ENCODE data around the gene POU2AF3. TPM values are rescaled to one million over a fixed set of nuclear protein-coding genes. Genes with fewer than 3 reads are reported as not detected.
"Not testable (repeated sequence)": the region's sequence is repeated elsewhere in the genome, so short reads cannot be mapped to it uniquely, and the experiment has no call there.

POU2AF3 gene
- total and polyA plus RNA-seq, 12 donors, result 0.18 to 2.0 (median 0.35) TPM; not detected in 4

DNA sequence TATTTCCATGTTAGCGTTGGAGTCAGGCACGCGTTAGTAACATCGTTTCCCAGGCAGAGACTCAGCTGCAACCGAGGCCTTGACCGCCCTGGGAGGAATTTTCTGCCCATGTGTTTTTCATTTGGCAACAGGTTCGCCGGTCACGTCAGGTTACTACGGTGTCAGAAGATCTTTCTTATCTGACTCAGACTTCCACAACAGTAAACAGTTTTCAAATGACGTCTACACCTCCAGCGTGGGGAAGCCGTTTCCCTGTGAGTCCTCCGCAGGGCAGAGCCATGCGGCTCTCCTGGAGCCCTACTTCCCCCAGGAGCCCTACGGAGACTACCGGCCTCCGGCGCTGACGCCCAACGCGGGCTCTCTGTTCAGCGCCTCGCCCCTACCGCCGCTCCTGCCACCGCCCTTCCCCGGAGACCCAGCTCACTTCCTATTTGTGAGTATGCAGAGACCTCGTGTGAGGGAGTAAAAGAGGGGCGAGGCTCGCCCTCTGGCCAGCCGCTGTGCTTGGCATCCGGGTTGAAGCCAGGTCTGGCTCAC, 14.3 kb upstream of the POU2AF3 start:
- DNase-seq, result peak in 1 of 2 donors; percentile 33
- TF ChIP-seq, protein P1, sequence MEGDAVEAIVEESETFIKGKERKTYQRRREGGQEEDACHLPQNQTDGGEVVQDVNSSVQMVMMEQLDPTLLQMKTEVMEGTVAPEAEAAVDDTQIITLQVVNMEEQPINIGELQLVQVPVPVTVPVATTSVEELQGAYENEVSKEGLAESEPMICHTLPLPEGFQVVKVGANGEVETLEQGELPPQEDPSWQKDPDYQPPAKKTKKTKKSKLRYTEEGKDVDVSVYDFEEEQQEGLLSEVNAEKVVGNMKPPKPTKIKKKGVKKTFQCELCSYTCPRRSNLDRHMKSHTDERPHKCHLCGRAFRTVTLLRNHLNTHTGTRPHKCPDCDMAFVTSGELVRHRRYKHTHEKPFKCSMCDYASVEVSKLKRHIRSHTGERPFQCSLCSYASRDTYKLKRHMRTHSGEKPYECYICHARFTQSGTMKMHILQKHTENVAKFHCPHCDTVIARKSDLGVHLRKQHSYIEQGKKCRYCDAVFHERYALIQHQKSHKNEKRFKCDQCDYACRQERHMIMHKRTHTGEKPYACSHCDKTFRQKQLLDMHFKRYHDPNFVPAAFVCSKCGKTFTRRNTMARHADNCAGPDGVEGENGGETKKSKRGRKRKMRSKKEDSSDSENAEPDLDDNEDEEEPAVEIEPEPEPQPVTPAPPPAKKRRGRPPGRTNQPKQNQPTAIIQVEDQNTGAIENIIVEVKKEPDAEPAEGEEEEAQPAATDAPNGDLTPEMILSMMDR (IDR thresholded peaks at IDR 0.05), result no peak
- Histone ChIP-seq H3K27me3 (peaks cover 0 to 8% (median 0%) of the 10 kb centered on the region in 7 donors), H3K4me1 (peaks cover 0 to 12% (median 3%) of the 10 kb centered on the region in 9 donors), H3K4me3 (no peak overlapping the region), H3K36me3 (no peaks in the 10 kb centered on the region), H3K9me3 (no peaks in the 10 kb centered on the region), H3K27ac (no peak overlapping the region)
- ATAC-seq, result peak; percentile 43 to 79 (median 68)
- intact Hi-C loops (cut with DNase I), result loop anchor here (1.0 to 5.0 kb wide), 9 partner anchors 138 to 165 kb away; no protein-coding TSS in a partner anchor
- WGBS, 2 donors, result 57 to 65% methylated on average over 33 of the region's 33 CpGs

DNA sequence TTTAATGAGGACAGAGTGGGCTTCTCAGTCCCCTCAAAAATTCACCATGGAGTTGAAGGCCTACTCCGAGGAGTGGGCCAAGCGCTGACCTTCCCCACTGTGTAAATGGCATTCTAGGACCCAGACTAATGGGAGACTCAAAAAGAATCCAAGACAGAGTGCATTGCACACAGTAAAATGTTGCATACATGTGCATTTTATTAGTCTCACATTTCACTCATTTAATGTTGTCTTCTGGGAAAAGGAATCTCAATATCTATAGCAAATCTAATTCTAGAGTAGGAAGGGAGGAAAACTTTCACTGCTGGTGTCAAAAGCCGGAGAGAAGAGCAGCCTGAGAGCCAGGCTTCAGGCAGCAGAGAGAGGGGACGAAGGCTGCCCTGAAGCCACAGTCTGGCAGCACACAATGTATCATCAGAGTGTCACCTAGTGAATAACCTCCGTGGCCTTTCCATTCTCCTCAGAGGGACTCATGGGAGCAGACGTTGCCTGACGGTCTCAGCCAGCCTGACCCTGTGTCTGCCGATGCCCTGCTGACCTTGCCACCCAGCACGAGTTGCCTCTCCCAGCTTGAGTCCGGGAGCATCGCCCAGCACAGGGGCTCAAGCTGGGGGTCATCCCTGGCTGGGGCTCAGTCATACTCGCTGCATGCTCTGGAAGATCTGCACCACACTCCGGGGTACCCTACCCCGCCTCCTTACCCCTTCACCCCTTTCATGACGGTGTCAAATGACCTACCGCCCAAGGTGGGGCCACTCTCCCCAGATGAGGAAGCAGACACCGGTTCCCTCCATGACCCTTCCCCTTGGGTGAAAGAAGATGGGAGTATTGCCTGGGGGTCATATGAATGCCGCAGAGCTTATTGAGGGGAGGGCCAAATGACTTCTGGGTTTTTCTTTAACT, 12.9 kb upstream of the POU2AF3 start:
- intact Hi-C loops (cut with DNase I), result loop anchor here in 1 of 10 donors (5.0 kb wide), 1 partner anchor 132 kb away; no protein-coding TSS in a partner anchor
- TF ChIP-seq, protein P1 (IDR thresholded peaks at IDR 0.05), result no peak
- peaks cover 0 to 12% (median 3%) of the 10 kb centered on the region in 9 donors for H3K4me1 ChIP-seq
- no peaks in the 10 kb centered on the region for H3K36me3 ChIP-seq
- H3K4me3 ChIP-seq, result no peak overlapping the region
- peaks cover 0 to 1% (median 0%) of the 10 kb centered on the region in 7 donors for H3K27me3 ChIP-seq
- H3K27ac ChIP-seq, result no peak overlapping the region
- whole genome bisulfite sequencing, 2 donors, result 81% methylated on average over 18 of the region's 18 CpGs
- H3K9me3 ChIP-seq, result no peaks in the 10 kb centered on the region
- no peak for ATAC-seq
- DNase-seq, result no peak

DNA sequence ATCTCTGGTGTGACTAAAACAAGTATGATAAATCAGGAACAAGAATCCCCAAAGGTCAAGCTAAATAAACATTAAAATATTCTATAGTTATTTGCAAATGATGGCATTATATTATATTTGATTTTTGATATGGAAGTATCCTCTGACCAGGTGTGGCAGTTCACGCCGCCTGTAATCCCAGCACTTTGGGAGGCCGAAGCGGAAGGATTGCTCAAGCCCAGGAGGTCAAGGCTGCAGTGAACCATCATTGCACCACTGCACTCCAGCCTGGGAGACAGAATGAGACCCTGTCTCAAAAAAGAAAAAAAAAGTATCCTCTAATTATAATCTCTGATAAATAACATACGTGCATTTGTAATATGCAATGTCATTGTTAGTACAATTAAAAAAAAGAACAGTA, 6.6 kb upstream of the POU2AF3 start:
- Histone ChIP-seq H3K27me3 (no peaks in the 10 kb centered on the region), H3K27ac (no peak overlapping the region), H3K36me3 (no peaks in the 10 kb centered on the region), H3K9me3 (no peaks in the 10 kb centered on the region), H3K4me1 (no peaks in the 10 kb centered on the region), H3K4me3 (no peak overlapping the region)
- ATAC-seq, result no peak
- WGBS, 2 donors, result 97% methylated on average over 5 of the region's 5 CpGs
- intact Hi-C loops (cut with DNase I), result no loop called here
- TF ChIP-seq, protein P1 (IDR thresholded peaks at IDR 0.05), result no peak
- DNase-seq, result no peak

DNA sequence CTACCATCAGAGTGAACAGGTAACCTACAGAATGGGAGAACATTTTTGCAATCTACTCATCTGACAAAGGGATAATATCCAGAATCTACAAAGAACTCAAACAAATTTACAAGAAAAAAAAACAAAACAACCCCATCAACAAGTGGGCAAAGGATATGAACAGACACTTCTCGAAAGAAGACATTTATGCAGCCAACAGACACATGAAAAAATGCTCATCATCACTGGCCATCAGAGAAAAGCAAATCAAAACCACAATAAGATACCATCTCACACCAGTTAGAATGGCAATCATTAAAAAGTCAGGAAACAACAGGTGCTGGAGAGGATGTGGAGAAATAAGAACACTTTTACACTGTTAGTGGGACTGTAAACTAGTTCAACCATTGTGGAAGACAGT, 5.9 kb upstream of the POU2AF3 start:
- intact Hi-C loops (cut with DNase I); ATAC-seq; H3K36me3 ChIP-seq; H3K9me3 ChIP-seq; H3K27ac ChIP-seq; DNase-seq; H3K4me3 ChIP-seq; H3K4me1 ChIP-seq; H3K27me3 ChIP-seq: not testable (repeated sequence)
- WGBS, 2 donors, result 85 to 86% methylated on average over 1 of the region's 1 CpG

All from heart right ventricle (tissue), 16 donors.